Activated T-helper 2 cell treated with anti-CD3 and anti-CD28 coated beads, Interferon-gamma antibody, Interleukin-2, Interleukin-4, amounts not matched to agents 10 μg/mL and 5 μg/mL and 100 μg/mL, durations not matched to agents 14 hours and 24 hours and 36 hours (primary cell): ENCODE measurements around the gene TM9SF3. TPM values are rescaled to one million over a fixed set of nuclear protein-coding genes. Genes with fewer than 3 reads are reported as not detected.

Source experiments
- DNase-seq: peaks from one replicate; pipeline ENCODE4 v3.0.0; 2021; ENCODE audit warnings: low spot score
- H3K27ac Mint-ChIP-seq: one replicate; pipeline ENCODE4 v1.8.0; 2021; ENCODE audit warnings: mixed read lengths
- H3K27me3 Mint-ChIP-seq: one replicate; pipeline ENCODE4 v1.8.0; 2021; ENCODE audit warnings: low read depth, mixed read lengths
- H3K36me3 Mint-ChIP-seq: one replicate; pipeline ENCODE4 v1.8.0; 2021; ENCODE audit warnings: low read depth, mixed read lengths
- H3K4me1 Mint-ChIP-seq: one replicate; pipeline ENCODE4 v1.8.0; 2021; ENCODE audit warnings: low read depth, mixed read lengths
- H3K4me3 Mint-ChIP-seq: one replicate; pipeline ENCODE4 v1.8.0; 2021; ENCODE audit warnings: low read depth, mild to moderate bottlenecking, moderate library complexity, mixed read lengths
- H3K9me3 Mint-ChIP-seq: one replicate; pipeline ENCODE4 v1.8.0; 2021; ENCODE audit warnings: mixed read lengths
- intact Hi-C: fragments of 100-400 bp; cut with micrococcal nuclease; formaldehyde crosslinking; loops from one replicate; pipeline ENCODE4 v1.15.1; 2023
- total RNA-seq: library from RNA; stranded (reverse); gene quantifications from 2 replicates; pipeline ENCODE4 v1.2.3, GENCODE V29; 2022

Gene TM9SF3
- total RNA-seq, 1 donor from 2014 or later = 81.3 TPM

- intact Hi-C loops = no loop called here
- H3K4me1 Mint-ChIP-seq = peaks cover 1% of the 10 kb centered on the region
- H3K27me3 Mint-ChIP-seq = no peaks in the 10 kb centered on the region
- H3K4me3 Mint-ChIP-seq = no peak overlapping the region
- H3K36me3 Mint-ChIP-seq = no peaks in the 10 kb centered on the region
- H3K9me3 Mint-ChIP-seq = no peaks in the 10 kb centered on the region
- no peak overlapping the region for H3K27ac Mint-ChIP-seq
- DNase-seq = no peak
Observed at GRCh38 chr10:96613576-96613975, 26.8 kb upstream of the TM9SF3 start.

GRCh38 chr10:96612055-96612830 is 25.4 kb upstream of the TM9SF3 start:
- no peak for DNase-seq
- H3K27me3 Mint-ChIP-seq = peaks cover 5% of the 10 kb centered on the region
- H3K4me1 Mint-ChIP-seq = peaks cover 1% of the 10 kb centered on the region
- H3K9me3 Mint-ChIP-seq = no peaks in the 10 kb centered on the region
- H3K4me3 Mint-ChIP-seq = no peak overlapping the region
- no peak overlapping the region for H3K27ac Mint-ChIP-seq
- H3K36me3 Mint-ChIP-seq = no peaks in the 10 kb centered on the region
- intact Hi-C loops = no loop called here

GRCh38 chr10:96610817-96611216 is 24.0 kb upstream of the TM9SF3 start:
- Mint-ChIP-seq H3K27me3 (peaks cover 11% of the 10 kb centered on the region), H3K4me3 (no peak overlapping the region), H3K9me3 (no peaks in the 10 kb centered on the region), H3K27ac (no peak overlapping the region), H3K4me1 (peaks cover 1% of the 10 kb centered on the region), H3K36me3 (no peaks in the 10 kb centered on the region)
- intact Hi-C loops = no loop called here
- DNase-seq = no peak

GRCh38 chr10:96609510-96609909 is 22.7 kb upstream of the TM9SF3 start:
- Mint-ChIP-seq H3K4me1 (peaks cover 1% of the 10 kb centered on the region), H3K4me3 (no peak overlapping the region), H3K27me3 (peaks cover 12% of the 10 kb centered on the region), H3K9me3 (no peaks in the 10 kb centered on the region), H3K27ac (no peak overlapping the region), H3K36me3 (no peaks in the 10 kb centered on the region)
- DNase-seq = no peak
- intact Hi-C loops = no loop called here

- intact Hi-C loops = no loop called here
- no peaks in the 10 kb centered on the region for H3K36me3 Mint-ChIP-seq
- no peak for DNase-seq
- no peak overlapping the region for H3K4me3 Mint-ChIP-seq
- no peaks in the 10 kb centered on the region for H3K9me3 Mint-ChIP-seq
- H3K4me1 Mint-ChIP-seq = peaks cover 1% of the 10 kb centered on the region
- peaks cover 12% of the 10 kb centered on the region for H3K27me3 Mint-ChIP-seq
- no peak overlapping the region for H3K27ac Mint-ChIP-seq
Observed at GRCh38 chr10:96608805-96609204, 22.0 kb upstream of the TM9SF3 start.

GRCh38 chr10:96608262-96608661 is 21.4 kb upstream of the TM9SF3 start:
- Mint-ChIP-seq H3K36me3 (no peaks in the 10 kb centered on the region), H3K9me3 (no peaks in the 10 kb centered on the region), H3K4me1 (peaks cover 1% of the 10 kb centered on the region), H3K27me3 (peaks cover 12% of the 10 kb centered on the region), H3K27ac (no peak overlapping the region), H3K4me3 (no peak overlapping the region)
- intact Hi-C loops = no loop called here
- DNase-seq = no peak

GRCh38 chr10:96606946-96607345 is 20.1 kb upstream of the TM9SF3 start:
- no peaks in the 10 kb centered on the region for H3K9me3 Mint-ChIP-seq
- H3K4me1 Mint-ChIP-seq = peaks cover 1% of the 10 kb centered on the region
- DNase-seq = no peak
- no peak overlapping the region for H3K27ac Mint-ChIP-seq
- H3K36me3 Mint-ChIP-seq = no peaks in the 10 kb centered on the region
- intact Hi-C loops = no loop called here
- no peak overlapping the region for H3K4me3 Mint-ChIP-seq
- peaks cover 12% of the 10 kb centered on the region for H3K27me3 Mint-ChIP-seq

GRCh38 chr10:96606216-96606615 is 19.4 kb upstream of the TM9SF3 start:
- Mint-ChIP-seq H3K27ac (no peak overlapping the region), H3K27me3 (peaks cover 12% of the 10 kb centered on the region), H3K36me3 (no peaks in the 10 kb centered on the region), H3K9me3 (no peaks in the 10 kb centered on the region), H3K4me3 (no peak overlapping the region), H3K4me1 (peaks cover 1% of the 10 kb centered on the region)
- intact Hi-C loops = no loop called here
- DNase-seq = no peak

- Mint-ChIP-seq H3K9me3 (no peaks in the 10 kb centered on the region), H3K4me3 (no peak overlapping the region), H3K4me1 (no peaks in the 10 kb centered on the region), H3K27me3 (peaks cover 17% of the 10 kb centered on the region), H3K27ac (no peak overlapping the region), H3K36me3 (peaks cover 3% of the 10 kb centered on the region)
- intact Hi-C loops = no loop called here
- DNase-seq = no peak
Observed at GRCh38 chr10:96600337-96600736, 13.5 kb upstream of the TM9SF3 start.

- H3K4me1 Mint-ChIP-seq = no peaks in the 10 kb centered on the region
- H3K27ac Mint-ChIP-seq = no peak overlapping the region
- H3K4me3 Mint-ChIP-seq = no peak overlapping the region
Observed at GRCh38 chr10:96598846-96599245, 12.0 kb upstream of the TM9SF3 start.

GRCh38 chr10:96596422-96597407 is 9.9 kb upstream of the TM9SF3 start:
- intact Hi-C loops = no loop called here
- Mint-ChIP-seq H3K36me3 (peaks cover 11% of the 10 kb centered on the region), H3K4me3 (no peak overlapping the region), H3K27me3 (peaks cover 25% of the 10 kb centered on the region), H3K9me3 (no peaks in the 10 kb centered on the region), H3K27ac (no peak overlapping the region), H3K4me1 (peaks cover 4% of the 10 kb centered on the region)
- DNase-seq = no peak

More at GRCh38 chr10:96598846-96599245, 12.0 kb upstream of the TM9SF3 start:
- intact Hi-C loops = no loop called here
- H3K27me3 Mint-ChIP-seq = peaks cover 18% of the 10 kb centered on the region
- H3K36me3 Mint-ChIP-seq = peaks cover 8% of the 10 kb centered on the region
- no peaks in the 10 kb centered on the region for H3K9me3 Mint-ChIP-seq
- DNase-seq = no peak

- no peak for DNase-seq
- H3K4me1 Mint-ChIP-seq = peaks cover 6% of the 10 kb centered on the region
- intact Hi-C loops = no loop called here
- H3K4me3 Mint-ChIP-seq = no peak overlapping the region
- H3K27ac Mint-ChIP-seq = no peak overlapping the region
- H3K27me3 Mint-ChIP-seq = peaks cover 32% of the 10 kb centered on the region
- H3K9me3 Mint-ChIP-seq = no peaks in the 10 kb centered on the region
- peaks cover 13% of the 10 kb centered on the region for H3K36me3 Mint-ChIP-seq
Observed at GRCh38 chr10:96595741-96596140, 8.9 kb upstream of the TM9SF3 start.

- intact Hi-C loops = no loop called here
- Mint-ChIP-seq H3K36me3 (peaks cover 13% of the 10 kb centered on the region), H3K4me1 (peaks cover 12% of the 10 kb centered on the region), H3K27me3 (peaks cover 30% of the 10 kb centered on the region), H3K4me3 (no peak overlapping the region), H3K9me3 (no peaks in the 10 kb centered on the region), H3K27ac (no peak overlapping the region)
- DNase-seq = no peak
Observed at GRCh38 chr10:96591946-96592345, 5.1 kb upstream of the TM9SF3 start.
